Stimulated activated CD4-positive, alpha-beta T cell treated with anti-CD3 and anti-CD28 coated beads, Interleukin-15, amount 100 ng/mL, for 1 hour (primary cell): ENCODE results near the gene COL28A1.
"Not testable (repeated sequence)": the region's sequence is repeated elsewhere in the genome, so short reads cannot be mapped to it uniquely, and the experiment has no call there.

Experiments used
- DNase-seq, 2 donors: peaks; one replicate each; pipeline ENCODE4 v3.0.0-alpha.2; 2020; ENCODE audit warnings: low read depth in 1 of 2, low spot score in 1 of 2

The COL28A1 gene

GRCh38 chr7:7562736-7563135 lies 27.1 kb upstream of the COL28A1 start:
- no peak for DNase-seq

GRCh38 chr7:7561591-7561990 lies 25.9 kb upstream of the COL28A1 start:
- not testable (repeated sequence) for DNase-seq

- DNase-seq = no peak
Observed at GRCh38 chr7:7557252-7557651, 21.6 kb upstream of the COL28A1 start.

GRCh38 chr7:7556852-7557251 lies 21.2 kb upstream of the COL28A1 start:
- no peak for DNase-seq

GRCh38 chr7:7554649-7555575 lies 19.2 kb upstream of the COL28A1 start:
- no peak for DNase-seq

GRCh38 chr7:7554021-7554432 lies 18.4 kb upstream of the COL28A1 start:
- no peak for DNase-seq

GRCh38 chr7:7553386-7553785 lies 17.7 kb upstream of the COL28A1 start:
- DNase-seq = no peak

GRCh38 chr7:7552199-7552598 lies 16.5 kb upstream of the COL28A1 start:
- no peak for DNase-seq

GRCh38 chr7:7550663-7551062 lies 15.0 kb upstream of the COL28A1 start:
- no peak for DNase-seq

- no peak for DNase-seq
Observed at GRCh38 chr7:7548407-7548806, 12.7 kb upstream of the COL28A1 start.

GRCh38 chr7:7542251-7542835 lies 6.7 kb upstream of the COL28A1 start:
- DNase-seq = no peak

- no peak for DNase-seq
Observed at GRCh38 chr7:7539711-7540110, 4.0 kb upstream of the COL28A1 start.

- DNase-seq = no peak
Observed at GRCh38 chr7:7539152-7539551, 3.5 kb upstream of the COL28A1 start.

GRCh38 chr7:7537711-7538110 lies 2.0 kb upstream of the COL28A1 start:
- no peak for DNase-seq

GRCh38 chr7:7536396-7537019 lies 835 bp upstream of the COL28A1 start:
- no peak for DNase-seq

GRCh38 chr7:7533831-7534430 lies 1.7 kb downstream of the COL28A1 start:
- no peak for DNase-seq

- no peak for DNase-seq
Observed at GRCh38 chr7:7529328-7529727, 6.3 kb downstream of the COL28A1 start.

GRCh38 chr7:7527047-7527446 lies 8.6 kb downstream of the COL28A1 start:
- no peak for DNase-seq

- no peak for DNase-seq
Observed at GRCh38 chr7:7526006-7526405, 9.7 kb downstream of the COL28A1 start.

- DNase-seq = no peak
Observed at GRCh38 chr7:7524121-7524520, 11.6 kb downstream of the COL28A1 start.

GRCh38 chr7:7522421-7522820 lies 13.3 kb downstream of the COL28A1 start:
- DNase-seq = no peak

- DNase-seq = no peak
Observed at GRCh38 chr7:7521259-7521658, 14.4 kb downstream of the COL28A1 start.
